Psoas muscle (tissue), 8 donors: ENCODE data around the gene STMN1. TPM values are rescaled to one million over a fixed set of nuclear protein-coding genes. Genes with fewer than 3 reads are reported as not detected.

ENCODE experiments used
- ATAC-seq, 4 donors: fragments of 200-7000 bp; cut with Tn5 transposase; one replicate each; pipeline ENCODE4 v1.9.1; 2020; ENCODE audit warnings: moderate library complexity in 3 of 4, mild to moderate bottlenecking in 2 of 4
- DNase-seq, 2 donors: peaks; one replicate each; pipeline ENCODE4 v3.0.0-alpha.2; 2020
- H3K27ac ChIP-seq: fragments of 200-600 bp; one replicate; pipeline ENCODE4 v1.8.0; 2022
- H3K27me3 ChIP-seq, 3 donors: fragments of 200-600 bp in 1 of 3; one replicate each; pipeline versions ENCODE4 v1.6.1 to v1.8.0; 2013 to 2022; ENCODE audit warnings: low read length in 2 of 3, mild to moderate bottlenecking in 2 of 3, moderate library complexity in 1 of 3; ENCODE audit not compliant: insufficient read depth in 3 of 3
- H3K36me3 ChIP-seq, 2 donors: fragments of 200-600 bp in 1 of 2; one replicate each; pipeline versions ENCODE4 v1.6.1 to v1.8.0; 2013 to 2022; ENCODE audit warnings: low read depth in 1 of 2, mild to moderate bottlenecking in 1 of 2, moderate library complexity in 1 of 2; ENCODE audit not compliant: insufficient read depth in 1 of 2
- H3K4me1 ChIP-seq: fragments of 200-600 bp; one replicate; pipeline ENCODE4 v1.8.0; 2022
- H3K4me3 ChIP-seq: fragments of 200-600 bp; one replicate; pipeline ENCODE4 v1.8.0; 2022; ENCODE audit warnings: mild to moderate bottlenecking
- H3K9me3 ChIP-seq: fragments of 200-600 bp; one replicate; pipeline ENCODE4 v1.8.0; 2022
- WGBS, 3 donors: extraction: QIAGEN DNeasy Blood & Tissue Kit; methylation state at CpG; one replicate each; pipeline versions ENCODE4 v1.1.6 to v1.1.7; 2013; 5-methylcytosine and 5-hydroxymethylcytosine counted together
- intact Hi-C, 2 donors: fragments of 100-400 bp; cut with DNase I; formaldehyde crosslinking; loops; one replicate each; pipeline versions ENCODE4 v1.11.0 to v1.14.2; 2022
- polyA plus RNA-seq, 3 donors: library from polyadenylated mRNA; stranded (reverse); fragments of 200-250 nt; gene quantifications; one replicate each; pipeline ENCODE4 v1.2.3, GENCODE V29; 2013
- total RNA-seq, 4 donors: library from RNA; stranded (reverse); fragmentation: NEBNext Ultra II Directional in 2 of 4; extraction: Animal tissue kit (Norgen Biotek cat#: 25700) in 2 of 4; gene quantifications; one replicate each; pipeline versions ENCODE4 v1.2.1 to v1.2.4, GENCODE V29; 2021 to 2023
- TF ChIP-seq, protein P1 (sequence below): fragments of 200-600 bp; IDR thresholded peaks from one replicate; pipeline ENCODE4 v1.8.0; 2022; ENCODE audit warnings: antibody characterized with exemption
- donor health status: healthy with polysubstance abuse.
- donor health status: DM: no; HTN: no; CAD: no; lungs with moderate emphysema.
- donor health status: Bipolar disorder and iron deficiency.
- donor health status: healthy.
- donor health status: DM: yes; HTN: yes; CAD: no.
- donor health status: DM: no; HTN: no; CAD: no.
- donor health status: DM: no; HTN: no; CAD: no.
- donor health status: DM: yes; HTN: yes; CAD: no.

Gene STMN1
- total and polyA plus RNA-seq, 7 donors, result 7.6 to 29.2 (median 14.3) TPM

DNA sequence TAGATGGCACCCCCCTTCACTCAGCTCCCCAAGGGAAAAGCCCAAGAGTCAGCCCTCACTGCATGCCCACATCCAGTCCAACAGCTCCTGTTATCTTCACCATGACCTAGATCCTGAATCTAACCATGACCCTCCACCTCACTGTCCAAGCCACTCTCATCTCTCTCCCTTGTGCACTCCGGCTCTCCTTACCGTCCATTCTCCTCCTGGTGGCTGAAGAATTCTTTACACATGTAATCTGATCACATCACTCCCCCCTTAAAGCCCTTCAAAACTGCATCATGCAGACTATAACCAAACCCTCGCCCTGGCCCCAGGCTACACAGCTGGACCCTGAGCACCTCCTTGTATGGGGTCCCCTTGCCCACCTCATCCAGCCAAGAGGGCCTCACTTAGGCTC lies 16.7 kb downstream of the STMN1 start:
- intact Hi-C loops, result no loop called here
- TF ChIP-seq, protein P1, sequence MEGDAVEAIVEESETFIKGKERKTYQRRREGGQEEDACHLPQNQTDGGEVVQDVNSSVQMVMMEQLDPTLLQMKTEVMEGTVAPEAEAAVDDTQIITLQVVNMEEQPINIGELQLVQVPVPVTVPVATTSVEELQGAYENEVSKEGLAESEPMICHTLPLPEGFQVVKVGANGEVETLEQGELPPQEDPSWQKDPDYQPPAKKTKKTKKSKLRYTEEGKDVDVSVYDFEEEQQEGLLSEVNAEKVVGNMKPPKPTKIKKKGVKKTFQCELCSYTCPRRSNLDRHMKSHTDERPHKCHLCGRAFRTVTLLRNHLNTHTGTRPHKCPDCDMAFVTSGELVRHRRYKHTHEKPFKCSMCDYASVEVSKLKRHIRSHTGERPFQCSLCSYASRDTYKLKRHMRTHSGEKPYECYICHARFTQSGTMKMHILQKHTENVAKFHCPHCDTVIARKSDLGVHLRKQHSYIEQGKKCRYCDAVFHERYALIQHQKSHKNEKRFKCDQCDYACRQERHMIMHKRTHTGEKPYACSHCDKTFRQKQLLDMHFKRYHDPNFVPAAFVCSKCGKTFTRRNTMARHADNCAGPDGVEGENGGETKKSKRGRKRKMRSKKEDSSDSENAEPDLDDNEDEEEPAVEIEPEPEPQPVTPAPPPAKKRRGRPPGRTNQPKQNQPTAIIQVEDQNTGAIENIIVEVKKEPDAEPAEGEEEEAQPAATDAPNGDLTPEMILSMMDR, result no peak

DNA sequence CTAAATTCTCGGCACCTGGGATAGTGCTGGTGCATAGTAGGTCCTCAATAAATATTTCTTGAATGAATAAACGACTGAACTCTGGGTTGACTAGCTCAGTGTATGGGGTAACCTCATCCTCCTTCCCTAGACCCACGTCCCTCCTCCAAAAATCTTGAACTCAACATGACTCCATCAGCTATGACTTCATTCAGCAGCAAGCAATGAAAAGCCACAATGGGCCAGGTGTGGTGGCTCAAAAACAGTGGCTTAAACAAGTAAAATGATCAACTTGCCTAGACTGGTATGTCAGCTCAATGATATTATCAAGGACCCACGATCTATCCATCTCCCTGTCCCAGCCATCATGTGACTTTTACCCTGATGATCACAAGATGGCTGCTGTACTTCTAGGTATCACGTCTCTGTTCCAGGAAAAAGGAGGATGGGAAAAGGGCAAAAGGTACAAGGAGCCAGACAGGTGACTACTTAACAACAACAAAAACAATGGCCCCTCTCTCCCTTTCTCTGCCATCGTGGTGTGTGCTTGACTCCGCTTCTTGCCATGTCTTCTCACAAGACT lies 17.7 kb downstream of the STMN1 start:
- 80 to 92% (median 92%) methylated on average over 7 of the region's 7 CpGs for WGBS, 3 donors
- TF ChIP-seq, protein P1, result no peak

More for the DNA sequence above, 16.7 kb downstream of the STMN1 start:
- DNase-seq (peak in 1 of 2 donors; percentile 24), ATAC-seq (no peak)
- H3K9me3 ChIP-seq, result no peaks in the 10 kb centered on the region
- no peak overlapping the region for H3K27ac ChIP-seq
- H3K4me3 ChIP-seq, result no peak overlapping the region
- H3K27me3 ChIP-seq, result no peaks in the 10 kb centered on the region
- H3K36me3 ChIP-seq, result no peaks in the 10 kb centered on the region
- H3K4me1 ChIP-seq, result no peaks in the 10 kb centered on the region
- 61 to 77% (median 62%) methylated on average over 3 of the region's 3 CpGs for WGBS, 3 donors

DNA sequence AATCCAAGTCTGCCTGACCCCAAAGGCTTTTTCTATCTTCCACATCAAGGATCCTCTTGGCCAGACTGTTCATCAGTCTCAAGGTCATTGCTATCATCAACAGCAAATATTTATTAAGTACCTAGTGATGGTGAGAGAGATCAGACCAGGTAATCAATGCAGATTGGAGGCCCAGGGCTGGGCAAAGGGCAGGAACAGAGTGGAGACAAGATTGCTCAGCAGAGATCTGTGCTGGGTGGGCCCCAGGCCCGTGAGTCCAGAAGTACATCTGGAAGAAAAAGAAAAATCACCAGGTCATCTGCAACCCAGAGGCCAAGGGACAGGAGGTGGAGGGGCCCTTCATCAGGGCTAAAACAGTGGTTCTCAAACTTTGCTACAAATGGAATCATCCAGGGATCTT lies 20.6 kb downstream of the STMN1 start:
- no peaks in the 10 kb centered on the region for H3K9me3 ChIP-seq
- 80 to 100% (median 85%) methylated on average over 1 of the region's 1 CpG for WGBS, 3 donors
- peak in 1 of 2 donors; percentile 3 for DNase-seq

More for the DNA sequence above, 17.7 kb downstream of the STMN1 start:
- no peak for ATAC-seq
- Histone ChIP-seq H3K36me3 (no peaks in the 10 kb centered on the region), H3K27ac (no peak overlapping the region), H3K27me3 (no peaks in the 10 kb centered on the region), H3K4me3 (no peak overlapping the region), H3K9me3 (no peaks in the 10 kb centered on the region), H3K4me1 (no peaks in the 10 kb centered on the region)
- intact Hi-C loops, result no loop called here
- peak in 1 of 2 donors; percentile 3 for DNase-seq

DNA sequence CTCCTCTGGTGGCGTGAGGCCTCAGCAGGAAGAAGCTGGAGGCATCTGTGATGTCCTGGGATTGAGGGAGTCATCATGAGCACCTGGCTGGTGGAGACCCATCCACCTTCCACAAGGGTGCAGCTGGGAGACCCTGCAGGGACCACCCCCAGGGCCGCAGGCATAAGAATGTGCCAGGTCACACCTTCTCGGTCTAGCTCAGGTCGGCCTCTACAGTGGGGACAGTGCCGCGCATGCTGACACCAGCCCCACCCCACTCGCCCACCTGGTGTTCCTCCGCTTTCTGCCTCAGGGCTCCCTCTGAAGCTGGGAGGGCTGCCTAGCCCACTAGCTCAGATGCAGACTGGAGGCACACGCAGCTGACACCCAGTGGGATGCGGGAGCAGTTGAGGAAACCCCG lies 25.0 kb downstream of the STMN1 start:
- intact Hi-C loops, result no loop called here
- WGBS, 3 donors, result 86 to 94% (median 93%) methylated on average over 11 of the region's 11 CpGs
- no peak overlapping the region for H3K27ac ChIP-seq
- H3K27me3 ChIP-seq, result no peaks in the 10 kb centered on the region
- DNase-seq (peak in 1 of 2 donors; percentile 46), ATAC-seq (no peak)
- H3K9me3 ChIP-seq, result no peaks in the 10 kb centered on the region
- TF ChIP-seq, protein P1, result no peak
- no peaks in the 10 kb centered on the region for H3K36me3 ChIP-seq
- no peak overlapping the region for H3K4me3 ChIP-seq
- no peaks in the 10 kb centered on the region for H3K4me1 ChIP-seq

More for the DNA sequence above, 20.6 kb downstream of the STMN1 start:
- Histone ChIP-seq H3K27me3 (no peaks in the 10 kb centered on the region), H3K4me3 (no peak overlapping the region), H3K36me3 (no peaks in the 10 kb centered on the region), H3K27ac (no peak overlapping the region), H3K4me1 (no peaks in the 10 kb centered on the region)
- ATAC-seq, result no peak
- intact Hi-C loops, result no loop called here
- TF ChIP-seq, protein P1, result no peak

DNA sequence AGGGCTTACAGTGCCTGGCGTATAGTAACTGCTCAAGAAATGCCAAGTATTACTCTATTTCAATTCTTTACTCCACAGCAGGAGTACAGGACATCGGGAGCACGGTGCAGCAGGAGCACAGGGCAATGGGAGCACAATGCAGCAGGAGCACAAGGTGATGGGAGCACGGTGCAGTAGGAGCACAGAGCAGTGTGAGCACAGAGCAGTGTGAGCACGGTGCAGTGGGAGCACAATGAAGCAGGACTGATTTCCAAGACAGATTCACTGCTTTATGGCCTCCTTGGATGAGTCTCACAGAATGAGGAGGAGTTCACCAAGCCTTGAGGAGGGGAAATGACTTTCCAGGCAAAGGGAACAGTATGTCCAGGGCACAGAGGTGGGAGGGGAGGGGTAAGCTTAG lies 25.7 kb downstream of the STMN1 start:
- H3K27ac ChIP-seq, result no peak overlapping the region
- intact Hi-C loops, result no loop called here
- no peaks in the 10 kb centered on the region for H3K36me3 ChIP-seq
- H3K9me3 ChIP-seq, result no peaks in the 10 kb centered on the region
- ATAC-seq, result no peak
- no peak overlapping the region for H3K4me3 ChIP-seq
- H3K27me3 ChIP-seq, result no peaks in the 10 kb centered on the region
- TF ChIP-seq, protein P1, result no peak
- H3K4me1 ChIP-seq, result peaks cover 4% of the 10 kb centered on the region
- 91 to 96% (median 94%) methylated on average over 5 of the region's 5 CpGs for WGBS, 3 donors
- peak in 1 of 2 donors; percentile 12 for DNase-seq
